Stimulated activated CD8-positive, alpha-beta memory T cell treated with anti-CD3 and anti-CD28 coated beads, Interleukin-7, amount 100 ng/mL, for 24 hours (primary cell): ENCODE results near the gene ANKS1A.

ENCODE experiments used
- DNase-seq: peaks from one replicate; pipeline ENCODE4 v3.0.0-alpha.2; 2020; ENCODE audit warnings: low read depth

The ANKS1A gene

GRCh38 chr6:34957231-34957783 is 68.3 kb downstream of the ANKS1A start:
- no peak for DNase-seq

DNA sequence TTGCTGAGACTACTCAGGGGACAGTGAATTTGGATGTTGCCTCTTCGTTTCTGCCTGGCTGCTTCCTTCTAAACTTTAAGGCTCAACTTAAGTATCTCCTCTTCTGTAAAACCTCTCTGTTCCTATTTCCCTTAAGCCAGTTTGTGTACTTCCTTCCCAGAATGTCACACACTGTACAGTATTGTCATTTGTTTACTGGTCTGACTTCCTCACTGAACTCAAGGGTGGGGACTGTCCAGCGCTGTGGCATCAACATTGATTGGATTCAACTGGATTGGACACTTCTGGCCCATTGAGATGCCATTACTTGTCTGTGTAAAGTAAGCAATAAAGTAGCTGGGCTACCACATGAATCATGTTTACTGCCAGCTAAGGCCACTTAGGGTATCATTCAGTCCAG is 69.7 kb downstream of the ANKS1A start:
- DNase-seq, result no peak

- DNase-seq, result no peak
Observed at GRCh38 chr6:34959224-34959623, 70.2 kb downstream of the ANKS1A start.

GRCh38 chr6:34961082-34961481 is 72.0 kb downstream of the ANKS1A start:
- DNase-seq, result no peak

- no peak for DNase-seq
Observed at GRCh38 chr6:34961574-34961973, 72.5 kb downstream of the ANKS1A start.

DNA sequence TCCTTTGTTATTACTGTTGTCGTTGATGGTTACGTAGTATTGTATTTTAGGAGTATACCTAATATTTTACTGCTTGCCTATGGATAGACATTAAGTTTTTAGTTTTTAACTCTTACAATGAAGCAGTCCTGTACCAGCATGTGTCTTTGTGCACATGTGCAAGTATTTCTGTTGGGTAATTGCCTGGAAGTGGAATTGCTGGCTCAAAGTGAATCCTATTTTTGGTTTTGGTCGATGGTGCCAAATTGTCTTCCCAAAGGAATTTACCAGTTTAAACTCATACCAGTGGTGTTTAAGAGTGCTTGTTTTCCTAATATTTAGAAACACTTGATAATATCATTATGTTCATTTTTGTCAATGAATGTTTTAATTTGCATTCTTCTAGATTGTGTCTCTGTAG is 75.5 kb downstream of the ANKS1A start:
- DNase-seq, result no peak

- no peak for DNase-seq
Observed at GRCh38 chr6:34967461-34967860, 78.4 kb downstream of the ANKS1A start.

GRCh38 chr6:34969662-34970265 is 80.7 kb downstream of the ANKS1A start:
- no peak for DNase-seq

DNA sequence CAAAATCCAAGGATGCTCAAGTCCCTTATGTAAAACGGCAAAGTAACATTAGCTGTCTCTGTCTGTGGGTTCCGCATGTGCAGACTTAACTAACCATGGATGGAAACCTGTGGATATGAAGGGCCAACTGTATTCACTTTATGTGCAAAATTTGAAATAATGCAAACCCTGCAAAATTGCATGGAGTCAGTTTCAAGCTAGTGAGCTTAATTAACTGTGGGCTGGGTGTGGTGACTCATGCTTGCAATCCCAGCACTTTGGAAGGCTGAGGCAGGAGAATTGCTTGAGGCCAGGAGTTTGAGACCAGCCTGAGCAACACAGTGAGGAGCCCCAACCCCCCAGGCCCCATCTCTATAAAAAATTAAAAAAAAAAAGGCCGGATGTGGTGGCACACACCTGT is 81.4 kb downstream of the ANKS1A start:
- DNase-seq, result no peak

DNA sequence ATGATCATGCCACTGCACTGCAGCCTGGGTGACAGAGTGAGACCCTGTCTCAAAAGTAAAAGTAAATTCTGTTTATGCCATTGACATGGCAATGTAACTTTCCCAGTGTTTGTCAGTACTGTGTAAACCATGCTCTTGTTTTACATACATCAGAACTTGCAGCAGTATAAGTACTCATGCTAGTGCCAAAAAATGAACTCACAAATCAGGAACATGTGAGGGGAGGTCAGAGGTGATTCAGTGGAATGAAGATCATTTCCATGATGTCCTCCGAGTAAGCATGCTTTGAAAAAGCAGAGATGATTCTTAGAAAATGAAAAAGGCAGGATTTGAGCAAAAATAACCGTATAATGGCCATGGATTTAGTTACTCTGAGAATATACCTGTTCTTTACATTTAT is 81.9 kb downstream of the ANKS1A start:
- DNase-seq, result no peak

- DNase-seq, result no peak
Observed at GRCh38 chr6:34973547-34974248, 84.6 kb downstream of the ANKS1A start.

DNA sequence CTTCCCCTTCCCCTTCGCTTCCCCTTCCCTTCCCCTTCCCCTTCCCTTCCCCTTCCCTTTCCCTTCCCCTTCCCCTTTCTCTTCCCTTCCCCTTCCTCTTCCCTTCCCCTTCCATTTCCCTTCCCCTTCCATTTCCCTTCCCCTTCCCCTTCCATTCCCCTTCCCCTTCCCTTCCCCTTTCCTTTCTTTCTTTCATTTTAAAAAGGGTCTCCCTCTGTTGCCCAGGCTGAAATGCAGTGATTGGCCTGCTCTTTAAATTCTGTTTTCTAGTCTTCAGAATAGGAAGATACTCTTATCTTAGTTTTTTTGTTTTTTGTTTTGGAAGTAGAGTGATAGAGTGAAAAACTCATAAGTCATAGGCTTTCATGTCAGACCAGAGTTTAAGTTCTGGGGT is 85.2 kb downstream of the ANKS1A start:
- DNase-seq, result no peak

DNA sequence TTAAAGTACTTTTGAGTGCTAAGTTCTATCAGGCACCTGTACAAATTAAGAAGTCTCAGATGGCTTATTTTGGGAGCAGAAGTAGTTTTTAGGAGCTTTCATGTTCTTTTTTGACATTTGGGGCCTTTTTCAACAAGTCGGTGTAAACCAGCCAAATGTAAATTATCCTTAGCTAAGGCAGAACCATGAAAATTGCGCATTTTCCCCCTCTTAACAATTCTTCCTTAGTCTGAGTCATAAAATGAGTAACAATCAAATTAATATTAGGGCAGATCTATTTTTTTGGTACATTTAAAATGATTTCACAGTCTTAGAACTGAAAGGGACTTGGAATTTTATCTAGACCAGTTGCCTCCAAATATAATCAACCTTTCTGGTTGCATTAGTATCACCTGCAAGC is 87.2 kb downstream of the ANKS1A start:
- no peak for DNase-seq

DNA sequence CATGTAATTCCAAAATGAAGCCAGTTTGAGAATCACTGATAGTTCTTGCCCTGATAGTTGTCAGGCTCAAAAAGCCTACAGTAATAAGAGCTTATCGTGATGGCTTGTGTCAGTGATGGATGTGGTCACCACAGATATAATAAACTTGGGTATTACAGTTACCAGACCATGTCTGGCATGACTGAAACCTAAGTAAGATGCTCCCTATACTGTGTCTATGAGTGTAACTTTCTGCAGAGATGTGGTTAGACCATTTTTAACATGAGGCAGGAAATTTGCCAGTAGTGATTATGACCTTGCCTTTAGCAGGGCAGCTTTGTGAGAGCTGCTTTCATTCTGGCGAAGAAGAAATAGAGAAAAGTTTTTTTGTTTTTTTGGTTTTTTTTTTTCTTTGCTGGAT is 90.2 kb downstream of the ANKS1A start:
- no peak for DNase-seq

DNA sequence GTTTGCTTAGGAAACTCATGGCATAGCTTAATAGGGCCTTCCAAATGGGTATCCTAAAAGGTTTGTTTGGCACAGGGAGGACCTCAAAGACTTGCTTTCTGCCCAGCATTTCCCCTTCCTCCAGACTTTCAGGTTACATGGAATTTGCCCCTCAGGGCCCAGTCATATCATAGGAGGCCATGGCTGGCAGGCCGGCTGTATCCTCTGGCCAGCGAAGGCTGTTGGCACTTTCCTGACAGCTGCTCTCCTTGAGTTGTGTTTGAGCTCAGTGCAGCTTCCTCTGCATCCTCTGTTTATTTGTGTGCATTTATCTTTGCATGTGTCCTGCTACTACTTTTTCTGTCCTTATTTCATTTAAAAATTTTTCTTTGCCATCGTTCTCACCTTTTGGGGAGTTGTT is 90.9 kb downstream of the ANKS1A start:
- DNase-seq, result no peak

DNA sequence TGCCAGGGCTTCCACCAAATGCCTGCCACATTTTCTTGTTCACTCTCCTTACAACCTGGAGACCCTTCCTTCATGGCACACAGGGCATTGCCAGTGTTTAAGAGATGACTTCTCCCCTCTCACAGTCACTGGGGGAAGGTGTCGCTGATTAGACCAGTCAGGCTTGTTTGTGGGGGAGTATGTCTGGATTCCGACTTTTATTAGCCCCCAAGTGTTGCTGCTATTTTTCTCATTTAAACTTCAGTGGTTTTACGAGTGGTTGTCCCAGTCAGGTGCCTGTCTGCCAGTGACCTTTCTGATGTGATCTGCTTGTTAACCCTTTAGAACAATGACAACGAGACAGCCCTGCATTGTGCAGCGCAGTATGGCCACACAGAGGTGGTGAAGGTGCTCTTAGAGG is 92.3 kb downstream of the ANKS1A start:
- no peak for DNase-seq

DNA sequence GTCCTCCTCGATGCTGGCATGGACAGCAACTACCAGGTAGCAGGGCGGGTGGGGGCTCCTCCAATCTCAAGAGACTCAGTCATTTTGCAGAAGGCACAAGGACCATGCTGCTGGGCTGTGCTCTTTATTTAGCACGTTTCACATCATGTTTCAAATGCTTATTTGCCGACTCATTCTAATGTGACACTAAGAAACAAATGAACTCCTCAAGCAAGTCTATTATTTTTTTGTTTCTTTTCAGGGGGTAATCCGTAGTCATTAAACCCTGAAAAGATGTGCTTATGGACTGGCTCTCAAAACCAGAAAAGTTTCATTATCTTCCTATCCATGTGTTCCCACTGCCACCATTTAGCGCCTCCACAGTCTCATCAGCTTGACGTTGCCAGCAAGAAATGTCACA is 92.9 kb downstream of the ANKS1A start:
- DNase-seq, result no peak

DNA sequence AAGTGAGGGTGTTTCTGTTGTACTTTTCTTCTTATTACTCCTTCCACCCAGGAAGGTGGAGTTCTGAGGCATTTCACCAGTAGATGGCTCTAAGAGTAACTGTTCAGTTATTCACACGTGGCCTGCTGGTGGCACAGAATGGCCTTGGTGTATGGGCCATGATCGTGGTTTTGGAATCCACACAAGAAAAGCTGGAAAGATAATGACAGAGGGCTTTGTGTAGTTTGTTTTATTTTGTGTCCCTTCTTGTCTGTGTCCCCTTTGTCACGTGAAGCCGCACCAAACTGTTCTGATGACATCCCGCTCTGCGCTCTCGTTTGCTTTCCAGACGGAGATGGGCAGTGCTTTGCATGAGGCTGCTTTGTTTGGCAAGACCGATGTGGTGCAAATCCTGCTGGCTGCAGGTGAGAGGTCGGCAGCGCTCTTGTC is 93.4 kb downstream of the ANKS1A start:
- DNase-seq, result no peak

DNA sequence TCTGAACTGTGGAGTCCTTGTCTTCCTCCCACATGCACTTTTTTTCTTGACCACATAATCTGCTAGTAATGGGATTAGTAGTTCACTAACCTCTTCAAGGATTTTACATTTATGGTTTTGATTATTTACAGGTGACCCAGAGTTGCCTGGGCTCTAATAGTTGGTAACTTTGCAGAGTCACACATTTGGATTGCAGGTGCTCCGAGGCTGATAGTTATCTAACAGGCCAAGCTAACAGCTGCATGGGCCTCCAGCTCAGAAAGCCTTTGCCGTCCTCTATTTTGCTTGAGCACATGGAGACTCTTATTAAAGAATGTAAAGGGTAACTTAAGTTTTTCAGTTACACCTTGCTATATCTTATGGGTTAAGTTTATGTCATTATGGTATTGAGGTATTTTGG is 95.4 kb downstream of the ANKS1A start:
- no peak for DNase-seq

DNA sequence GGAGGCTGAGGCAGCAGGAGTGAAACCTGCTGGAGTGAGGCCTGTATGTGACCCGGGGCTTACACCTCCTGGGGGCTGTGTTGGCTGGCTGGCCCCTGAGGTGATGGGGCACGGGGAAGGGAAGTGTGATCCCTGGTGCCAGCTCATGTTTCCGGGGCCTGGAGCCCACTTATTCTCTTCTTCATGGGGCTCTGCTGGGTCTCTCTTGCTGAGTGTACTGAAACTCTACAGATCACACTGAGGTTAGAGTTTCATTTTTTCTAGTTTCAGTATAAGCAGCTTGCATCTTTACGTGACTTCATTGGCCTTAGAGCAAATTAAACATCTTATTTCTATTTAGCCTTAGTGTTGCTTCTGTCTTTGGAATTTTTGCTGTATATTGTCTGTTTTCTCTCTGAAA is 96.2 kb downstream of the ANKS1A start:
- DNase-seq, result no peak

GRCh38 chr6:34986845-34987246 is 97.8 kb downstream of the ANKS1A start:
- peak; percentile 27 for DNase-seq

GRCh38 chr6:34987506-34987905 is 98.5 kb downstream of the ANKS1A start:
- no peak for DNase-seq

GRCh38 chr6:34990971-34991560 is 102.0 kb downstream of the ANKS1A start:
- DNase-seq, result no peak
